HepG2 (cell line): ENCODE measurements around the gene PRDM12. TPM values are rescaled to one million over a fixed set of nuclear protein-coding genes. Genes with fewer than 3 reads are reported as not detected.
A peak's percentile ranks its signal among the peaks of the same experiment; 100 is the strongest.

ENCODE experiments used
- AGO1 ChIP-seq: fragments of 200-400 bp; formaldehyde crosslinking; IDR thresholded peaks from 2 replicates; pipeline ENCODE4 v1.6.1; 2017; ENCODE audit warnings: mild to moderate bottlenecking, low read depth, low read length, moderate library complexity; ENCODE audit not compliant: poor library complexity, severe bottlenecking
- CREB1 ChIP-seq, 2 experiments: fragments of 450-650 bp in 1 of 2; IDR thresholded peaks; 2 replicates each; pipeline ENCODE4 v1.6.1; 2016 to 2017; ENCODE audit warnings: control low read depth in 1 of 2, mild to moderate bottlenecking in 1 of 2, missing compliant biosample characterization in 1 of 2, missing genetic modification characterization in 1 of 2
- GATA4 ChIP-seq: sonication (generic); IDR thresholded peaks from 2 replicates; pipeline ENCODE4 v1.6.1; 2016; ENCODE audit warnings: antibody characterized with exemption, low read depth, borderline replicate concordance
- HMGXB3 ChIP-seq: sonication (generic); formaldehyde crosslinking; IDR thresholded peaks from 2 replicates; pipeline ENCODE4 v1.4.0; 2020; ENCODE audit warnings: missing genetic modification reagents, borderline replicate concordance
- MEIS1 ChIP-seq: sonication (generic); formaldehyde crosslinking; IDR thresholded peaks from 2 replicates; pipeline ENCODE4 v1.9.0; 2021; ENCODE audit warnings: mild to moderate bottlenecking, missing genetic modification reagents, moderate library complexity, borderline replicate concordance
- NRL ChIP-seq: sonication (generic); formaldehyde crosslinking; IDR thresholded peaks from 2 replicates; pipeline ENCODE4 v1.5.0; 2020; ENCODE audit warnings: missing genetic modification reagents, mild to moderate bottlenecking, moderate library complexity, borderline replicate concordance
- PBX2 ChIP-seq: IDR thresholded peaks from 2 replicates; pipeline ENCODE4 v1.6.1; 2016; ENCODE audit warnings: control low read depth
- SNAI1 ChIP-seq: sonication (generic); formaldehyde crosslinking; IDR thresholded peaks from 2 replicates; pipeline ENCODE4 v1.5.0; 2020; ENCODE audit warnings: mild to moderate bottlenecking, missing genetic modification reagents, borderline replicate concordance
- SRSF1 ChIP-seq: fragments of 200-400 bp; formaldehyde crosslinking; optimal IDR thresholded peaks from 2 replicates; pipeline ENCODE3; 2017; ENCODE audit warnings: mild to moderate bottlenecking, low read depth, low read length, moderate library complexity
- TBX2 ChIP-seq: sonication (generic); formaldehyde crosslinking; IDR thresholded peaks from 2 replicates; pipeline ENCODE4 v1.5.0; 2020; ENCODE audit warnings: missing genetic modification reagents, mild to moderate bottlenecking, borderline replicate concordance
- TP53 ChIP-seq: sonication (generic); formaldehyde crosslinking; conservative IDR thresholded peaks from 2 replicates; pipeline ENCODE4 v1.4.0; 2020; ENCODE audit warnings: missing genetic modification reagents
- ZMAT5 ChIP-seq: sonication (generic); formaldehyde crosslinking; IDR thresholded peaks from 2 replicates; pipeline ENCODE4 v1.5.0; 2020; ENCODE audit warnings: mild to moderate bottlenecking, low read depth, missing genetic modification reagents, borderline replicate concordance
- ZNF230 ChIP-seq: sonication (generic); formaldehyde crosslinking; IDR thresholded peaks from 2 replicates; pipeline ENCODE4 v1.4.0; 2020; ENCODE audit warnings: mild to moderate bottlenecking, missing genetic modification reagents
- ZNF232 ChIP-seq: sonication (generic); formaldehyde crosslinking; IDR thresholded peaks from 2 replicates; pipeline ENCODE4 v1.4.0; 2020; ENCODE audit warnings: missing genetic modification reagents, borderline replicate concordance
- ZNF33A ChIP-seq: sonication (generic); formaldehyde crosslinking; IDR thresholded peaks from 2 replicates; pipeline ENCODE4 v1.5.1; 2020; ENCODE audit warnings: missing genetic modification reagents, mild to moderate bottlenecking, moderate library complexity, borderline replicate concordance
- ZNF562 ChIP-seq: sonication (generic); formaldehyde crosslinking; IDR thresholded peaks from 2 replicates; pipeline ENCODE4 v1.8.0; 2022; ENCODE audit warnings: missing genetic modification reagents, borderline replicate concordance
- ZNF614 ChIP-seq: IDR thresholded peaks from 2 replicates; pipeline ENCODE4 v1.6.1; 2018; ENCODE audit warnings: missing biosample characterization, missing genetic modification reagents, inconsistent platforms, borderline replicate concordance
- ZNF672 ChIP-seq: sonication (generic); formaldehyde crosslinking; IDR thresholded peaks from 2 replicates; pipeline ENCODE4 v1.8.1; 2022; ENCODE audit warnings: missing genetic modification reagents
- ZNF691 ChIP-seq: sonication (generic); formaldehyde crosslinking; IDR thresholded peaks from 2 replicates; pipeline ENCODE4 v1.4.0; 2020; ENCODE audit warnings: missing genetic modification reagents, low read depth, mild to moderate bottlenecking, borderline replicate concordance
- ZNF75D ChIP-seq: sonication (generic); formaldehyde crosslinking; IDR thresholded peaks from 2 replicates; pipeline ENCODE4 v1.8.1; 2023; ENCODE audit warnings: missing genetic modification reagents, mild to moderate bottlenecking, borderline replicate concordance
- ZSCAN12 ChIP-seq: sonication (generic); formaldehyde crosslinking; IDR thresholded peaks from 2 replicates; pipeline ENCODE4 v1.9.0; 2021; ENCODE audit warnings: mild to moderate bottlenecking, missing genetic modification reagents
- ZSCAN30 ChIP-seq: sonication (generic); formaldehyde crosslinking; IDR thresholded peaks from 2 replicates; pipeline ENCODE4 v1.5.0; 2020; ENCODE audit warnings: mild to moderate bottlenecking, missing genetic modification reagents
- polyA plus RNA-seq, 8 experiments: library from polyadenylated mRNA; depleted of rRNA in 3 of 8; stranded (reverse) in 7 of 8; unstranded in 1 of 8; fragments of >200 nt; fragmentation: Illumina TruSeq in 4 of 8; extraction: Trizol in 4 of 8; gene quantifications; 2 replicates each; pipeline versions ENCODE4 v1.2.1 to v1.2.3, GENCODE V29; 2011 to 2016; ENCODE audit warnings: low read depth in 4 of 8, missing spikeins in 1 of 8, mixed read lengths in 1 of 8; ENCODE audit not compliant: insufficient read depth in 1 of 8
- total RNA-seq, 5 experiments: library from RNA; depleted of rRNA; stranded (reverse); fragments of >200 nt; fragmentation: Illumina TruSeq; extraction: Trizol; gene quantifications; 2 replicates each; pipeline ENCODE4 v1.2.3, GENCODE V29; 2016; ENCODE audit warnings: low read depth in 1 of 5

The PRDM12 gene
- total and polyA plus RNA-seq, 2 of the 13 experiments (the other 11 are each of a cell fraction or from before 2014, with no cell fraction given) = 0.04 to 0.07 TPM

GRCh38 chr9:130693426-130694191 lies 29.2 kb downstream of the PRDM12 start, which contains the start of gene EXOSC2 (continued):
- TF ChIP-seq MEIS1 (CRISPR knock-in tag) = no peak
- TF ChIP-seq ZNF614 (CRISPR knock-in tag) = peak; percentile 20; the same call in 1 of the 2 replicates
- no peak for TF ChIP-seq TBX2 (CRISPR knock-in tag)
- TF ChIP-seq ZSCAN30 = no peak
- TF ChIP-seq SRSF1 = no peak
- TF ChIP-seq ZNF672 (CRISPR knock-in tag) = no peak
- peak; percentile 92; the same call in 1 of the 2 replicates for TF ChIP-seq ZNF232 (CRISPR knock-in tag)
- TF ChIP-seq HMGXB3 (CRISPR knock-in tag) = peak; percentile 99
- peak; percentile 53; the same call in 1 of the 2 replicates for TF ChIP-seq GATA4
- TF ChIP-seq TP53 (CRISPR knock-in tag) = 0 out of 2 replicates have a peak, but pooled peaks have one; percentile 82
- TF ChIP-seq SNAI1 (CRISPR knock-in tag) = no peak
- TF ChIP-seq PBX2 (CRISPR knock-in tag) = peak; percentile 33; the same call in 1 of the 2 replicates
- TF ChIP-seq NRL (CRISPR knock-in tag) = peak; percentile 88; the same call in 1 of the 2 replicates
- no peak; the same call in 1 of the 2 replicates for TF ChIP-seq ZNF691 (CRISPR knock-in tag)
- TF ChIP-seq ZNF562 (CRISPR knock-in tag) = no peak
- TF ChIP-seq ZNF230 = peak; percentile 67; the same call in 1 of the 2 replicates
- TF ChIP-seq ZNF33A = peak; percentile 50; the same call in 1 of the 2 replicates
- TF ChIP-seq ZSCAN12 (CRISPR knock-in tag) = 0 out of 2 replicates have a peak, but pooled peaks have one; percentile 36
- no peak for TF ChIP-seq ZNF75D (CRISPR knock-in tag)
- TF ChIP-seq AGO1 = no peak
- TF ChIP-seq CREB1 (IDR thresholded peaks at IDR 0.05) = no peak
- no peak for TF ChIP-seq CREB1 (CRISPR knock-in tag; IDR thresholded peaks at IDR 0.05)
- no peak for TF ChIP-seq ZMAT5 (CRISPR knock-in tag)
